Endothelial cell of umbilical vein (primary cell): ENCODE data around the gene GALNT17. TPM values are rescaled to one million over a fixed set of nuclear protein-coding genes. Genes with fewer than 3 reads are reported as not detected.

Experiments used
- BruUV-seq: library from RNA; stranded (reverse); fragments of 400-500 nt; replicated peaks from 2 replicates; lab custom pipeline; 2021; lab: Mats Ljungman, UMichigan
- CTCF ChIA-PET: fragments of 300-600, 350-600 bp; sonication (Branson Sonifier 250); formaldehyde crosslinking; loops from one replicate; lab custom pipeline; 2021; ENCODE audit warnings: antibody characterized with exemption, inconsistent platforms; lab: Charles Lee
- POLR2A ChIA-PET: fragments of 300-600, 350-600 bp; sonication (Branson Sonifier 250); formaldehyde crosslinking; loops from one replicate; lab custom pipeline; 2021; ENCODE audit warnings: antibody characterized with exemption, inconsistent platforms; lab: Charles Lee
- DNase-seq: peaks from one replicate; pipeline ENCODE4 v3.0.0-alpha.2; 2011; ENCODE audit warnings: low read depth, low spot score
- FAIRE-seq: peaks from 2 replicates; lab custom pipeline; 2011; peaks lifted over from hg19 to GRCh38; lab: Jason Lieb, UNC
- H2AFZ ChIP-seq: 2 replicates; pipeline ENCODE4 v1.6.0; 2012; ENCODE audit warnings: low read depth, low read length, control low read depth, inconsistent platforms
- H3K27ac ChIP-seq: 2 replicates; pipeline ENCODE4 v1.5.1; 2011; ENCODE audit warnings: low read depth, mild to moderate bottlenecking, control low read depth, low read length, moderate library complexity; ENCODE audit not compliant: insufficient read depth
- H3K27me3 ChIP-seq, 2 experiments: 2 replicates each; pipeline versions ENCODE4 v1.6.0 to v1.6.1; 2011; ENCODE audit warnings: low read length in 2 of 2, mixed read lengths in 1 of 2; ENCODE audit not compliant: control insufficient read depth in 2 of 2, insufficient read depth in 2 of 2
- H3K36me3 ChIP-seq, 2 experiments: 2 replicates in 1 of 2; 3 replicates in 1 of 2; pipeline ENCODE4 v1.5.1; 2011; ENCODE audit warnings: low read length in 2 of 2, mild to moderate bottlenecking in 1 of 2, moderate library complexity in 1 of 2; ENCODE audit not compliant: control insufficient read depth in 2 of 2, insufficient read depth in 2 of 2; ENCODE audit errors: extremely low read depth in 1 of 2
- H3K4me1 ChIP-seq: 3 replicates; pipeline ENCODE4 v1.5.1; 2011; ENCODE audit warnings: mild to moderate bottlenecking, low read length; ENCODE audit not compliant: control insufficient read depth, insufficient read depth; ENCODE audit errors: extremely low read depth
- H3K4me2 ChIP-seq: 2 replicates; pipeline ENCODE4 v1.6.1; 2011; ENCODE audit warnings: low read length, control low read depth, mixed read lengths; ENCODE audit not compliant: insufficient read depth
- H3K4me3 ChIP-seq, 3 experiments: fragments of 200-600 bp in 1 of 3; sonication (generic), shearing (Covaris generic) in 1 of 3; replicated peaks in 1 of 3; 2 replicates each; pipeline ENCODE4 v1.5.1; 2011 to 2016; ENCODE audit warnings: control low read depth in 3 of 3, low read length in 3 of 3, mild to moderate bottlenecking in 2 of 3, inconsistent platforms in 1 of 3, low read depth in 1 of 3, moderate library complexity in 1 of 3; ENCODE audit not compliant: insufficient read depth in 1 of 3
- H3K79me2 ChIP-seq: 2 replicates; pipeline ENCODE4 v1.6.0; 2012; ENCODE audit warnings: low read length, inconsistent platforms; ENCODE audit not compliant: control insufficient read depth, insufficient read depth
- H3K9ac ChIP-seq: replicated peaks from 2 replicates; pipeline ENCODE3; 2011; ENCODE audit warnings: low read length, control low read depth; ENCODE audit not compliant: insufficient read depth; ENCODE audit errors: extremely low read depth
- H3K9me1 ChIP-seq: replicated peaks from 3 replicates; pipeline ENCODE4 v1.6.0; 2011; ENCODE audit warnings: mild to moderate bottlenecking, low read length; ENCODE audit not compliant: control insufficient read depth, insufficient read depth; ENCODE audit errors: extremely low read depth
- H3K9me3 ChIP-seq: replicated peaks from 2 replicates; pipeline ENCODE4 v1.5.1; 2012; ENCODE audit warnings: low read length, inconsistent platforms; ENCODE audit not compliant: control insufficient read depth, insufficient read depth
- H4K20me1 ChIP-seq: replicated peaks from 2 replicates; pipeline ENCODE3; 2011; ENCODE audit warnings: mild to moderate bottlenecking, low read length; ENCODE audit not compliant: control insufficient read depth, insufficient read depth; ENCODE audit errors: extremely low read depth
- EZH2 ChIP-seq: IDR thresholded peaks from 2 replicates; pipeline ENCODE4 v1.6.1; 2012; ENCODE audit warnings: borderline replicate concordance, low read depth, mild to moderate bottlenecking, moderate library complexity, low read length, inconsistent platforms; ENCODE audit not compliant: severe bottlenecking
- FOS ChIP-seq: IDR thresholded peaks from 2 replicates; pipeline ENCODE4 v1.6.1; 2011; ENCODE audit warnings: mild to moderate bottlenecking, low read length, moderate library complexity, borderline replicate concordance; ENCODE audit not compliant: insufficient read depth
- GATA2 ChIP-seq: IDR thresholded peaks from 2 replicates; pipeline ENCODE4 v1.7.0; 2011; ENCODE audit warnings: low read depth, mild to moderate bottlenecking, moderate library complexity, mixed read lengths, low read length; ENCODE audit not compliant: insufficient read length, insufficient read depth
- JUN ChIP-seq: IDR thresholded peaks from 2 replicates; pipeline ENCODE4 v1.6.1; 2011; ENCODE audit warnings: borderline replicate concordance, low read depth; ENCODE audit not compliant: insufficient read length, insufficient read depth
- MYC ChIP-seq: IDR thresholded peaks from one replicate; pipeline ENCODE4 v1.6.1; 2011; ENCODE audit warnings: mild to moderate bottlenecking, low read depth, low read length
- POLR2A ChIP-seq: IDR thresholded peaks from 2 replicates; pipeline ENCODE4 v1.6.1; 2012; ENCODE audit warnings: low read depth, mild to moderate bottlenecking, control low read depth, low read length
- POLR2AphosphoS5 ChIP-seq: IDR thresholded peaks from 2 replicates; pipeline ENCODE4 v1.6.1; 2012; ENCODE audit warnings: low read depth, mild to moderate bottlenecking, control low read depth, low read length, moderate library complexity; ENCODE audit not compliant: insufficient read depth
- dilution Hi-C: fragments of 300-500 bp; cut with MboI; formaldehyde crosslinking; loops from one replicate; pipeline ENCODE4 v1.15.0; 2019; ENCODE audit warnings: low sequenced_read_pairs; ENCODE audit not compliant: extremely low pct_ligation_motif_present
- intact Hi-C: fragments of 100-400 bp; cut with micrococcal nuclease; formaldehyde crosslinking; loops from one replicate; pipeline ENCODE4 v1.10.0; 2022
- polyA plus RNA-seq, 4 experiments: library from polyadenylated mRNA; depleted of rRNA in 3 of 4; stranded (reverse) in 3 of 4; unstranded in 1 of 4; fragments of >200 nt; gene quantifications; 2 replicates each; pipeline versions ENCODE4 v1.2.1 to v1.2.3, GENCODE V29; 2011 to 2012; ENCODE audit warnings: missing spikeins in 1 of 4
- total RNA-seq: library from RNA; stranded (reverse); gene quantifications from 2 replicates; pipeline ENCODE4 v1.2.3, GENCODE V29; 2021
- TF ChIP-seq, protein P1 (sequence below): IDR thresholded peaks from 2 replicates; pipeline ENCODE4 v1.6.1; 2011; ENCODE audit not compliant: insufficient read depth, insufficient read length

The GALNT17 gene
- total and polyA plus RNA-seq, 2 donors (not counting 3 experiments of a cell fraction or from before 2014, with no cell fraction given): not detected

DNA sequence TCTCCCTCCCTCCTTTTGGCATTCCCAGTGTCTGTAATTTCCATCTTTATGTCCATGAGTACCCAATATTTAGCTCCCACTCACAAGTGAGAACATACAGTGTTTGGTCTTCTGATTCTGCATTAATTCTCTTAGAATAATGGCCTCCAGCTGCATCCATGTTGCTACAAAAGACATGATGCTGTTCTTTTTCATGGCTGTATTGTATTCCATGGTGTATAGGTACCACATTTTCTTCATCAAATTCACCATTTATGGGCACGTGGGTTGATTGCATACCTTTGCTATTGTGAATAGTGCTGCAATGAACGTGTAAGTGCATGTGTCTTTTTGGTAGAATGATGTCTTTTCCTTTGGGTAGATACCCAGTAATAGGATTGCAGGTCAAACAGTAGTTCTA is 576.8 kb downstream of the GALNT17 start:
- H3K4me1 ChIP-seq: no peaks in the 10 kb centered on the region
- POLR2A ChIA-PET: no interaction called here
- BruUV-seq: no TSS peak
- TF ChIP-seq POLR2A (no peak), GATA2 (no peak), JUN (no peak), POLR2AphosphoS5 (no peak), MYC (no peak), EZH2 (no peak)
- dilution Hi-C loops: no loop called here
- no peaks in the 10 kb centered on the region for H4K20me1 ChIP-seq
- H3K79me2 ChIP-seq: no peaks in the 10 kb centered on the region
- H3K27ac ChIP-seq: no peak overlapping the region
- H3K9me3 ChIP-seq: peaks cover 7% of the 10 kb centered on the region
- no peak overlapping the region for H3K9ac ChIP-seq
- no peak overlapping the region for H3K4me2 ChIP-seq
- intact Hi-C loops: no loop called here
- no peak for DNase-seq
- no peaks in the 10 kb centered on the region for H3K27me3 ChIP-seq
- H3K36me3 ChIP-seq: no peaks in the 10 kb centered on the region
- no peaks in the 10 kb centered on the region for H3K9me1 ChIP-seq
- FAIRE-seq: no peak
- no peak overlapping the region for H3K4me3 ChIP-seq
- H2AFZ ChIP-seq: no peak overlapping the region
- CTCF ChIA-PET: no interaction called here

DNA sequence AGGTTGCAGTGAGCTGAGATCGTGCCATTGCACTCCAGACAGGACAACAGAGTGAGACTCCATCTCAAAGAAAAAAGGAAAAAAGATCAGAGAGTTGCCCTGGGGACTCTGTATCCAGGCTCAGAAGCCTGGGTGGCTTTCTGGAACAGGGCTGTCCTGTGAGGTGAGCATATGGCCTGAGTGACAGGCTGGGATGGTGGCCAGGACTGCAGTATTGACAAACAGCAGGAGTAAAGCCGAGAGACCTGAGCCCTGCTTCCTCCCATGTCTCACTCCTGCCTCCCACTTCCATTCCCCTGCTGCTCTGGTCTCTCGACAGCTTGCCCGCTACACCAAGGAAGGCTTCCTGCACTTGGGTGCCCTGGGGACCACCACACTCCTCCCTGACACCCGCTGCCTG is 578.5 kb downstream of the GALNT17 start:
- POLR2A ChIA-PET: no interaction called here

More for the DNA sequence above, 578.5 kb downstream of the GALNT17 start:
- H3K9ac ChIP-seq: no peak overlapping the region
- H3K79me2 ChIP-seq: no peaks in the 10 kb centered on the region
- dilution Hi-C loops (no loop called here), intact Hi-C loops (no loop called here)
- no peak overlapping the region for H3K4me3 ChIP-seq
- no peaks in the 10 kb centered on the region for H3K4me1 ChIP-seq
- H4K20me1 ChIP-seq: no peaks in the 10 kb centered on the region
- H3K36me3 ChIP-seq: no peaks in the 10 kb centered on the region
- no peak for FAIRE-seq
- no peak overlapping the region for H3K27ac ChIP-seq
- H3K4me2 ChIP-seq: no peak overlapping the region
- no peak overlapping the region for H2AFZ ChIP-seq
- peaks cover 7% of the 10 kb centered on the region for H3K9me3 ChIP-seq
- DNase-seq: no peak
- no TSS peak for BruUV-seq
- no peaks in the 10 kb centered on the region for H3K9me1 ChIP-seq
- TF ChIP-seq FOS: no peak
- no peak for TF ChIP-seq MYC
- no peak for TF ChIP-seq POLR2A
- TF ChIP-seq GATA2: no peak
- no peak for TF ChIP-seq POLR2AphosphoS5
- TF ChIP-seq, protein P1, sequence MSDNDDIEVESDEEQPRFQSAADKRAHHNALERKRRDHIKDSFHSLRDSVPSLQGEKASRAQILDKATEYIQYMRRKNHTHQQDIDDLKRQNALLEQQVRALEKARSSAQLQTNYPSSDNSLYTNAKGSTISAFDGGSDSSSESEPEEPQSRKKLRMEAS: no peak
- TF ChIP-seq EZH2: no peak
- CTCF ChIA-PET: no interaction called here
- no peaks in the 10 kb centered on the region for H3K27me3 ChIP-seq
